Skeletal muscle cell (primary cell): ENCODE measurements around the gene CEP57.
"Not testable (repeated sequence)": the region's sequence is repeated elsewhere in the genome, so short reads cannot be mapped to it uniquely, and the experiment has no call there.

Source experiments
- DNase-seq: peaks from one replicate; pipeline ENCODE4 v3.0.0-alpha.2; 2010; ENCODE audit warnings: low read depth
- H3K4me3 ChIP-seq: 2 replicates; pipeline ENCODE4 v1.5.1; 2011; ENCODE audit warnings: low read depth, mild to moderate bottlenecking, control low read depth, low read length, moderate library complexity

The CEP57 gene

GRCh38 chr11:95849087-95849825 lies 59.0 kb downstream of the CEP57 start:
- no peak overlapping the region for H3K4me3 ChIP-seq
- peak; percentile 55 for DNase-seq

GRCh38 chr11:95850137-95850536 lies 59.8 kb downstream of the CEP57 start:
- no peak for DNase-seq
- H3K4me3 ChIP-seq: no peak overlapping the region

- DNase-seq: no peak
- no peak overlapping the region for H3K4me3 ChIP-seq
Observed at GRCh38 chr11:95853138-95853537, 62.8 kb downstream of the CEP57 start.

GRCh38 chr11:95853862-95854261 lies 63.6 kb downstream of the CEP57 start:
- no peak for DNase-seq
- H3K4me3 ChIP-seq: no peak overlapping the region

- H3K4me3 ChIP-seq, DNase-seq: not testable (repeated sequence)
Observed at GRCh38 chr11:95854362-95854761, 64.1 kb downstream of the CEP57 start.

GRCh38 chr11:95860024-95860423 lies 69.7 kb downstream of the CEP57 start:
- not testable (repeated sequence) for DNase-seq, H3K4me3 ChIP-seq

- peak; percentile 47 for DNase-seq
- H3K4me3 ChIP-seq: no peak overlapping the region
Observed at GRCh38 chr11:95863486-95864140, 73.3 kb downstream of the CEP57 start.

- no peak for DNase-seq
Observed at GRCh38 chr11:95867105-95867504, 76.8 kb downstream of the CEP57 start.

GRCh38 chr11:95870877-95871276 lies 80.6 kb downstream of the CEP57 start:
- H3K4me3 ChIP-seq, DNase-seq: not testable (repeated sequence)

More at GRCh38 chr11:95867105-95867504, 76.8 kb downstream of the CEP57 start:
- H3K4me3 ChIP-seq: no peak overlapping the region

- peak; percentile 99 for DNase-seq
- H3K4me3 ChIP-seq: no peak overlapping the region
Observed at GRCh38 chr11:95877291-95877690, 87.0 kb downstream of the CEP57 start.
